HCT116 (cell line): ENCODE results near the gene SEPTIN2. TPM values are rescaled to one million over a fixed set of nuclear protein-coding genes. Genes with fewer than 3 reads are reported as not detected.

ENCODE experiments used
- ATAC-seq: fragments of 200-7000 bp; cut with Tn5 transposase; 2 replicates; pipeline ENCODE4 v1.9.1; 2020; ENCODE audit warnings: mild to moderate bottlenecking, moderate library complexity
- BruUV-seq: library from RNA; stranded (reverse); fragments of 400-500 nt; replicated peaks from 2 replicates; lab custom pipeline; 2021; lab: Mats Ljungman, UMichigan
- CTCF ChIA-PET: fragments of 300-600 bp; sonication (Branson Sonifier 250); formaldehyde crosslinking; loops from one replicate; lab custom pipeline; 2021; ENCODE audit warnings: antibody characterized with exemption; lab: Charles Lee
- POLR2A ChIA-PET: fragments of 300-600, 350-600 bp; sonication (Branson Sonifier 250); formaldehyde crosslinking; loops from one replicate; lab custom pipeline; 2021; ENCODE audit warnings: antibody characterized with exemption; lab: Charles Lee
- RAD21 ChIA-PET, 2 experiments: fragments of 300-600 bp; sonication (Branson Sonifier 250); formaldehyde crosslinking; loops; one replicate each; lab custom pipeline; 2023; ENCODE audit warnings: low total read pairs in 2 of 2; ENCODE audit not compliant: uncharacterized antibody in 2 of 2, unreplicated experiment in 2 of 2, low non-redundant PET in 1 of 2; lab: Charles Lee
- DNase-seq: peaks from one replicate; pipeline ENCODE4 v3.0.0-alpha.2; 2010; ENCODE audit warnings: low read depth, low spot score
- H2AFZ ChIP-seq: fragments of 200-600 bp; shearing (Covaris generic), sonication (generic); 2 replicates; pipeline ENCODE4 v1.6.1; 2017; ENCODE audit warnings: low read depth, mixed run types, mixed read lengths, antibody characterized with exemption, low read length; ENCODE audit not compliant: poor library complexity, severe bottlenecking
- H3K27ac ChIP-seq: 2 replicates; pipeline ENCODE4 v1.5.1; 2012; ENCODE audit warnings: low read depth, low read length
- H3K27me3 ChIP-seq: fragments of 200-600 bp; sonication (generic); 2 replicates; pipeline ENCODE4 v1.6.1; 2016; ENCODE audit warnings: mixed run types, low read length, mixed read lengths; ENCODE audit not compliant: insufficient read depth
- H3K36me3 ChIP-seq, 2 experiments: fragments of 200-500 bp in 1 of 2; fragments of 200-600 bp in 1 of 2; sonication (Bioruptor generic) in 1 of 2; sonication (generic) in 1 of 2; 2 replicates each; pipeline versions ENCODE4 v1.5.1 to v1.6.1; 2014 to 2016; ENCODE audit warnings: low read length in 2 of 2, inconsistent platforms in 1 of 2, mixed read lengths in 1 of 2, mixed run types in 1 of 2; ENCODE audit not compliant: insufficient read depth in 2 of 2, control insufficient read depth in 1 of 2
- H3K4me1 ChIP-seq, 2 experiments: fragments of 200-600 bp in 1 of 2; sonication (generic) in 1 of 2; 2 replicates each; pipeline versions ENCODE4 v1.5.1 to v1.6.1; 2012 to 2017; ENCODE audit warnings: low read length in 2 of 2, inconsistent platforms in 1 of 2, mild to moderate bottlenecking in 1 of 2, mixed read lengths in 1 of 2, mixed run types in 1 of 2, moderate library complexity in 1 of 2; ENCODE audit not compliant: insufficient read depth in 2 of 2, control insufficient read depth in 1 of 2
- H3K4me2 ChIP-seq: fragments of 200-600 bp; sonication (generic); 2 replicates; pipeline ENCODE4 v1.6.1; 2017; ENCODE audit warnings: mixed run types, low read length, mixed read lengths
- H3K4me3 ChIP-seq, 2 experiments: fragments of 200-600 bp in 1 of 2; sonication (generic) in 1 of 2; replicated peaks in 1 of 2; 2 replicates each; pipeline ENCODE4 v1.5.1; 2011 to 2016; ENCODE audit warnings: low read length in 2 of 2, control low read depth in 1 of 2, low read depth in 1 of 2, mild to moderate bottlenecking in 1 of 2, mixed read lengths in 1 of 2, mixed run types in 1 of 2
- H3K79me2 ChIP-seq: fragments of 200-600 bp; sonication (generic); 2 replicates; pipeline ENCODE4 v1.6.1; 2017; ENCODE audit warnings: mild to moderate bottlenecking, mixed run types, low read length, moderate library complexity, mixed read lengths; ENCODE audit not compliant: insufficient read depth
- H3K9ac ChIP-seq: fragments of 200-600 bp; sonication (generic); 2 replicates; pipeline ENCODE4 v1.6.1; 2016; ENCODE audit warnings: low read length, mixed read lengths
- H3K9me2 ChIP-seq: fragments of 200-600 bp; sonication (generic), shearing (Covaris generic); 2 replicates; pipeline ENCODE4 v1.6.1; 2017; ENCODE audit warnings: mixed run types, mild to moderate bottlenecking, moderate library complexity; ENCODE audit not compliant: insufficient read depth
- H3K9me3 ChIP-seq, 2 experiments: fragments of 200-500 bp in 1 of 2; fragments of 200-600 bp in 1 of 2; sonication (Bioruptor generic) in 1 of 2; sonication (generic) in 1 of 2; 2 replicates each; pipeline ENCODE4 v1.6.1; 2014 to 2017; ENCODE audit warnings: low read length in 2 of 2, mixed read lengths in 2 of 2, inconsistent platforms in 1 of 2, low read depth in 1 of 2, mild to moderate bottlenecking in 1 of 2, mixed run types in 1 of 2, moderate library complexity in 1 of 2; ENCODE audit not compliant: control insufficient read depth in 1 of 2, insufficient read depth in 1 of 2
- H4K20me1 ChIP-seq: fragments of 200-600 bp; sonication (generic), shearing (Covaris generic); 2 replicates; pipeline ENCODE4 v1.6.1; 2017; ENCODE audit warnings: mixed run types, mild to moderate bottlenecking, moderate library complexity; ENCODE audit not compliant: insufficient read depth
- CBX3 ChIP-seq: IDR thresholded peaks from 2 replicates; pipeline ENCODE4 v1.6.1; 2012; ENCODE audit warnings: low read depth
- CEBPB ChIP-seq: IDR thresholded peaks from 2 replicates; pipeline ENCODE4 v1.6.1; 2012; ENCODE audit warnings: low read depth
- EGR1 ChIP-seq: IDR thresholded peaks from 2 replicates; pipeline ENCODE4 v1.6.1; 2012; ENCODE audit warnings: low read depth
- EZH2 ChIP-seq: fragments of 200-600 bp; sonication (generic); IDR thresholded peaks from 2 replicates; pipeline ENCODE4 v1.6.1; 2017; ENCODE audit warnings: antibody characterized with exemption, mixed run types
- EZH2phosphoT487 ChIP-seq: fragments of 200-600 bp; IDR thresholded peaks from 2 replicates; pipeline ENCODE4 v1.6.1; 2018; ENCODE audit warnings: antibody characterized with exemption, borderline replicate concordance
- REST ChIP-seq: IDR thresholded peaks from 2 replicates; pipeline ENCODE4 v1.6.1; 2012; ENCODE audit warnings: low read depth
- SP1 ChIP-seq: IDR thresholded peaks from 2 replicates; pipeline ENCODE4 v1.6.1; 2012; ENCODE audit warnings: low read depth
- TCF7L2 ChIP-seq: IDR thresholded peaks from 2 replicates; pipeline ENCODE4 v1.7.0; 2011; ENCODE audit warnings: borderline replicate concordance, inconsistent platforms; ENCODE audit not compliant: insufficient read depth, insufficient read length; ENCODE audit errors: extremely low read depth
- ZFX ChIP-seq: fragments of 450-650 bp; IDR thresholded peaks from 2 replicates; pipeline ENCODE4 v1.6.1; 2017
- intact Hi-C: fragments of 100-400 bp; cut with micrococcal nuclease; formaldehyde crosslinking; loops from 2 replicates; pipeline ENCODE4 v1.10.0; 2022
- total RNA-seq: library from RNA; stranded (reverse); gene quantifications from one replicate; pipeline ENCODE4 v1.2.1, GENCODE V29; 2021; ENCODE audit not compliant: unreplicated experiment
- TF ChIP-seq, protein P1 (sequence below): IDR thresholded peaks from 2 replicates; pipeline ENCODE4 v1.6.1; 2012
- TF ChIP-seq, protein P2 (sequence below): IDR thresholded peaks from 2 replicates; pipeline ENCODE4 v1.6.1; 2012
- TF ChIP-seq, protein P3 (sequence below), 3 experiments: fragments of 200-600 bp in 1 of 3; sonication (generic) in 1 of 3; IDR thresholded peaks in 2 of 3; conservative IDR thresholded peaks in 1 of 3; 2 replicates each; pipeline ENCODE4 v1.5.1; 2012 to 2017; ENCODE audit warnings: low read depth in 2 of 3, low read length in 2 of 3, antibody characterized with exemption in 1 of 3, borderline replicate concordance in 1 of 3, control low read depth in 1 of 3, mild to moderate bottlenecking in 1 of 3, mixed read lengths in 1 of 3, mixed run types in 1 of 3, moderate library complexity in 1 of 3; ENCODE audit not compliant: insufficient read depth in 1 of 3

SEPTIN2 gene
- total RNA-seq, 1 experiment from 2014 or later = 317 TPM

GRCh38 chr2:241279413-241279812 lies 36.3 kb upstream of the SEPTIN2 start:
- H4K20me1 ChIP-seq = peaks cover 22% of the 10 kb centered on the region; the same call in 1 of the 2 replicates
- H3K9me2 ChIP-seq = no peaks in the 10 kb centered on the region
- H3K9ac ChIP-seq = no peak overlapping the region
- H3K4me2 ChIP-seq = no peak overlapping the region
- 0 out of 4 replicates have a peak, but pooled peaks cover 0 to 4% of the 10 kb centered on the region in 2 experiments for H3K36me3 ChIP-seq
- H3K4me1 ChIP-seq = peaks cover 5 to 12% of the 10 kb centered on the region in 2 experiments; a peak in 3 of 4 replicates
- peaks cover 98% of the 10 kb centered on the region for H3K79me2 ChIP-seq
- TF ChIP-seq CEBPB (peak; percentile 78), ZFX (no peak), TCF7L2 (peak; percentile 29)
- TF ChIP-seq, protein P1, sequence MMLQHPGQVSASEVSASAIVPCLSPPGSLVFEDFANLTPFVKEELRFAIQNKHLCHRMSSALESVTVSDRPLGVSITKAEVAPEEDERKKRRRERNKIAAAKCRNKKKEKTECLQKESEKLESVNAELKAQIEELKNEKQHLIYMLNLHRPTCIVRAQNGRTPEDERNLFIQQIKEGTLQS = 0 out of 2 replicates have a peak, but pooled peaks have one; percentile 80
- H2AFZ ChIP-seq = no peak overlapping the region
- H3K27ac ChIP-seq = no peak overlapping the region
- no peak for DNase-seq
- H3K27me3 ChIP-seq = no peaks in the 10 kb centered on the region
- no peak overlapping the region for H3K4me3 ChIP-seq
- POLR2A ChIA-PET = no interaction called here
- peak; percentile 32; the same call in 1 of the 2 replicates for ATAC-seq
- intact Hi-C loops = no loop called here
- CTCF ChIA-PET = no interaction called here
- BruUV-seq = no TSS peak
- H3K9me3 ChIP-seq = 0 out of 4 replicates have a peak, but pooled peaks cover 0 to 3% of the 10 kb centered on the region in 2 experiments
- RAD21 ChIA-PET = no interaction called here

DNA sequence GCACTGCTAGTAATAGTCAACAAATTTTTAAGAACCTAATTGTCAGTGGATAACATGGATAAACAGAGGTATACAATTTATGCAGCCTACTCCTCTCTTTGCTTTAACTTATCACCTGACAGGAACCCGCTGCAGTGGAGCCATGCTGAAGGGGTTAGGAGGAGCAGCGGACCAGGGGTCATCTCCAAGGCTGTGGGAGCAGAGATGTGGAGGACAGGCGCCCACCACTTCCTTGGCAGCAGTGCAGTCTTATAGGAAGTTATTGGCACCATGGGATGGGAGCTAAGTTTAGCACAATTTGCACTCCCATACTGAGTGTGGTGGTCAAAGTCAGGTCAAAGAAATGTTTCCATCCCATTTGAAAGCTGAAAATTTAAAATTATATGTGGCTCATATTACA lies 35.9 kb upstream of the SEPTIN2 start:
- H3K9me2 ChIP-seq = no peaks in the 10 kb centered on the region
- H3K27me3 ChIP-seq = no peaks in the 10 kb centered on the region
- no peak overlapping the region for H3K27ac ChIP-seq
- H3K4me1 ChIP-seq = peaks cover under 1 to 12% of the 10 kb centered on the region in 2 experiments; a peak in 3 of 4 replicates
- RAD21 ChIA-PET = no interaction called here
- CTCF ChIA-PET = no interaction called here
- H3K4me2 ChIP-seq = no peak overlapping the region
- H3K4me3 ChIP-seq = no peak overlapping the region
- 0 out of 4 replicates have a peak, but pooled peaks cover 0 to 4% of the 10 kb centered on the region in 2 experiments for H3K36me3 ChIP-seq
- no peak overlapping the region for H3K9ac ChIP-seq
- BruUV-seq = no TSS peak
- DNase-seq (no peak), ATAC-seq (no peak)
- H3K9me3 ChIP-seq = 0 out of 4 replicates have a peak, but pooled peaks cover 0 to 3% of the 10 kb centered on the region in 2 experiments
- H4K20me1 ChIP-seq = peaks cover 22% of the 10 kb centered on the region; the same call in 1 of the 2 replicates
- H2AFZ ChIP-seq = no peak overlapping the region
- intact Hi-C loops = no loop called here
- H3K79me2 ChIP-seq = peaks cover 98% of the 10 kb centered on the region
- POLR2A ChIA-PET = no interaction called here
- TF ChIP-seq REST = no peak
- TF ChIP-seq EGR1 = no peak
- TF ChIP-seq EZH2phosphoT487 = no peak
- TF ChIP-seq EZH2 = no peak
- TF ChIP-seq, protein P2, sequence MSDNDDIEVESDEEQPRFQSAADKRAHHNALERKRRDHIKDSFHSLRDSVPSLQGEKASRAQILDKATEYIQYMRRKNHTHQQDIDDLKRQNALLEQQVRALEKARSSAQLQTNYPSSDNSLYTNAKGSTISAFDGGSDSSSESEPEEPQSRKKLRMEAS = no peak
- TF ChIP-seq, protein P1 = no peak
- no peak for TF ChIP-seq CBX3
- TF ChIP-seq SP1 = no peak
- TF ChIP-seq, protein P3, sequence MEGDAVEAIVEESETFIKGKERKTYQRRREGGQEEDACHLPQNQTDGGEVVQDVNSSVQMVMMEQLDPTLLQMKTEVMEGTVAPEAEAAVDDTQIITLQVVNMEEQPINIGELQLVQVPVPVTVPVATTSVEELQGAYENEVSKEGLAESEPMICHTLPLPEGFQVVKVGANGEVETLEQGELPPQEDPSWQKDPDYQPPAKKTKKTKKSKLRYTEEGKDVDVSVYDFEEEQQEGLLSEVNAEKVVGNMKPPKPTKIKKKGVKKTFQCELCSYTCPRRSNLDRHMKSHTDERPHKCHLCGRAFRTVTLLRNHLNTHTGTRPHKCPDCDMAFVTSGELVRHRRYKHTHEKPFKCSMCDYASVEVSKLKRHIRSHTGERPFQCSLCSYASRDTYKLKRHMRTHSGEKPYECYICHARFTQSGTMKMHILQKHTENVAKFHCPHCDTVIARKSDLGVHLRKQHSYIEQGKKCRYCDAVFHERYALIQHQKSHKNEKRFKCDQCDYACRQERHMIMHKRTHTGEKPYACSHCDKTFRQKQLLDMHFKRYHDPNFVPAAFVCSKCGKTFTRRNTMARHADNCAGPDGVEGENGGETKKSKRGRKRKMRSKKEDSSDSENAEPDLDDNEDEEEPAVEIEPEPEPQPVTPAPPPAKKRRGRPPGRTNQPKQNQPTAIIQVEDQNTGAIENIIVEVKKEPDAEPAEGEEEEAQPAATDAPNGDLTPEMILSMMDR (IDR thresholded peaks at IDR 0.05 in 2 of 3, conservative IDR thresholded peaks at IDR 0.05 in 1 of 3; ENCODE audit: borderline replicate concordance in 1 of 3, insufficient read depth in 1 of 3, low read depth in 2 of 3, low read length in 2 of 3) = no peak
- TF ChIP-seq ZFX = no peak
